COLO829 (cell line): Measurements from ENCODE around the gene LRRC37A3.
"Not testable (repeated sequence)": the region's sequence is repeated elsewhere in the genome, so short reads cannot be mapped to it uniquely, and the experiment has no call there.

Source experiments
- DNase-seq: peaks from one replicate; pipeline ENCODE4 v3.0.0; 2012; ENCODE audit warnings: low spot score

LRRC37A3 gene

DNA sequence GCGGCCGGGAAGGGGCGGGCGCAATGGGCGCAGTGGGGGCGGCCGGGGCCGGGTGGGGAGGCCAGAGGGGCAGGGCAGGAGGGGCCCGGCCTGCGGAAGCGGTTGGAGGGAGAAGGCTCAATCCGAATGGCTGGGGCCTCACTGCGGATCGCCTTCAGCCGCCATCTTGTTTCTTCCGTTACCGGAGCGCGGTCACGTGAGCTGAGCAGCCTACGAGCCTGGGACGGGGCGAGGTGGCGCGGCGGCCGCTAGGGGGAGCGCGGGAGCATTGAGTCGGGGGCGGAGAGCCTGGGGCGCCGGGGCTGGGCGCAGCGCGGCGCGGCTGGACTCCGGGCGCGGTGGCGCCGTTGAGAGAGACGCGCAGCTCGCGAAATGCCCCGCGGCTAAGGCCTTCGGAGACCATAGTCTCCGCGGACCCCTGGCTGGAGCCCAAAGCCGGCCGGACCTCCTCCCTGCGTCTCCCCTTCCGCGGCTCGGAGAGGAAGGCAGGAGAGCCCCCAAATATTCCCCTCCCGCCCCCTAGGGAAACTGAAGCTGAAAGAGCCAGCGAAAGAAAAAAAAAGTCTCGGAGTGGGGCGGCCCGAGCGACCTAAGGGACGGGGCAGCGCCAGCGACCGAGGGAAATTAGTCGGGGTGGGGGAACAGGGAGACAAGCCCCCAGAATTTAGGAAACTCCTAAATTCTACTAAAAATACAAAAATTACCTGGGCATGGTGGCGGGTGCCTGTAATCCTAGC, at the start of gene LRRC37A3:
TSS of gene LRRC37A3 (minus strand) at position 190 of the 737 bp plus-strand sequence. CDS start 22,221 bp downstream, outside the sequence.
- peak; percentile 50 for DNase-seq

DNA sequence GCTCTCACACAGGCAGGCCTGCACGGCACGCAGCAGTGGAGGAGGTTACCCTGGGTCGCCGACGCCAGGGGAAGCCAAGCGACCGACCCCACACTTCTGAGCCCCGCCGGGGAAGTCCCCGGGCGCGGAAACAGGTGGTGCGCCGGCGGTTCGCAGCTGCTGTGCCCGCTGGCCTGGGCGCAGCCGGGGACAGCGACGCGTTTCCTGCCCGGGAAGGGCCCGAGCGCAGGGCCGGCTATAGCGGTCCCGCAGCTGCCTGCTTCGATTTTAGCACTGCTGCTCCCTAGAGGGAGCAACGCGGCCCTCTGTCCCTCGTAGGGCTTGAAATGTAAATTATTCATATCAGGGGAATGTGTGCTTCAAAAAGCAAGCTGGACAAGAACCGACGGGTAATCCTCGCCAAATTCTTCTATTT, 46.6 kb upstream of the LRRC37A3 start:
- not testable (repeated sequence) for DNase-seq

GRCh38 chr17:64965256-64965872, 46.1 kb upstream of the LRRC37A3 start:
- DNase-seq: not testable (repeated sequence)

DNA sequence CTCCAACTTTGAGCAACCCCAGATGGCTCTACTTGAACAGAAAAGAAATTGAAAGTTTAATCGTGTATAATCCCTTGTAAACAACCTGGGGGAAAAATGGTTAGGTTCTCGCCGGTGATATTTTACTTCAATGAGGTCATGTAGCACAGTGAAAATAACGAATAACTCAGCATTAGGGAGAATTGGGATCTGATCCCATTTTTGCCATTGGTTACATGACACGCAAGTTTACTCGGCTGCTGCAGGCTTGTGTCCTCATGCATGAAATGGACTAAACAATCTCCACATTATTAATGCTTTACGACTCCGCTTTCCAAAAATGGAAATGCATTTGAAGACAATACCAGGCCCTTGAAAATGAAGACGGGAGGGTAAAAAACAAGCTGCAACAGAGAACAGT, 45.5 kb upstream of the LRRC37A3 start:
- no peak for DNase-seq

DNA sequence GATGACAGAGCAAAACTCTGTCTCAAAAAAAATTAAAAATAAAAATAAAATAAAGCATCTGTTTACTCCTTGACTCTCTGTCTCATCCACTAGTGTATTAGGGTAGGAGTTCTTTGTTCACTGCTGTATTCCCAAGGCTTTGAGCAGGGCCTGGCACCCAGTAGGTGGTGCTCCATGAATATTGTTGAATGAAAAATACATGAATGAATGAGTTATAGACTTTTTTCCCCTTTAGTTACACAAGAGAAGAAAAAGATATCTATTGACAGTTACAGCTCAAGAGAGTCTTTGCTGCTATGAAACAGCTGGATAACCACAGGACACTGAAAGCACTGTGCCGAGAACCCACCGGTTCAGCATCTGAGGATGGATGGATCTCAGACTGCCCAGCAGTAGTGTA, 44.5 kb upstream of the LRRC37A3 start:
- DNase-seq: not testable (repeated sequence)

DNA sequence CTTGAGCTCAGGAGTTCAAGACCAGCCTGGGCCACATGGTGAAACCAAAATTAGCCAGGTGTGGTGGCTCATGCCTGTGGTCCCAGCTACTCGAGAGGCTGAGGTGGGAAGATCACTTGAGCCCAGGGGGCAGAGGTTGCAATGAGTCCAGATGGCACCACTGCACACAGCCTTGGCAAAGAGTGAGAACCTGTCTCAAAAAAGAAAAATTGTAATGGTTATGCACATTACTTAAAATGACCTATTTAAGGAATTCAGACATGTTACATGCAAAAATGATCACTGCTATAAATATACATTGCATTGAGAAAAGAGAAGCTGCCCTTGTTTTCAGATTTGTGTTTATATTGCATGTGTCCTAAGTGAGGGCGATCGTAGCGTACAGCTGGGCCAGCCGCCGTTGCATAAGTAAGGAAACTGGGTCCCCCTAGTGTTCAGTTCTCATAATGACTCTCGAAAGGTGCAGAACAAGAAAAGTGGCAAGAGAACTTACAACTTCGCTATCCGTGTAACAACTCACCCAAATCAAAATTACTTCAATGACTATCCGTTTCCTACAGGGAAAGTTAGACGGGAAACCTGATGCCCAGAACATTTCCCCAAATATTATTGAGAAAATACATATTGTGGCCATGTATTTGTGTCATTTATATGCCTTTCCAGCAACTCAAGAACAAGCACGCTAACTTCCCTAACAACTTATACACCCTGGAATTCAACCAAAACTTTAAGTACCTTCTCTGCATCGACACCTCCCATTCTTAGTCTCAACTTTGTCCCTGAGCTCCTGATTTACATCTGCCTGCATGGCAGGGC, 42.5 kb upstream of the LRRC37A3 start:
- not testable (repeated sequence) for DNase-seq

DNA sequence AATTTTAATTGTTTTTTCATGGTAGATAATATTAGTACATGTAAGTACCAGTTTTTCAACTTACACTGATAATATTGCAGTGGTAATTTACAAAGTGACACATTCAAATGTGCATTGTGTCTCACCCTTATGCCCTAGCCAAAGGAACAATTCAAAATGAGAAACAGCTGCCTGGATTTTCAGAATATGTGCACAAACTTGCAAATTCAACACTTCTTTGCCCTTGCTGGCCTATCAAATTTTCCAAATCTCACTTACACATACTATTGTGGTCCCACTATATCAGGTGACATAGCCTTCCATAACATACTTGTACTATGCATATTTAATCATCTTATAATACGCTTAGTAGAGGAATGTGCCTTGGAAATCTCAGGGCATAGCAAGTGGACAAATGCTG, 32.6 kb upstream of the LRRC37A3 start:
- no peak for DNase-seq

DNA sequence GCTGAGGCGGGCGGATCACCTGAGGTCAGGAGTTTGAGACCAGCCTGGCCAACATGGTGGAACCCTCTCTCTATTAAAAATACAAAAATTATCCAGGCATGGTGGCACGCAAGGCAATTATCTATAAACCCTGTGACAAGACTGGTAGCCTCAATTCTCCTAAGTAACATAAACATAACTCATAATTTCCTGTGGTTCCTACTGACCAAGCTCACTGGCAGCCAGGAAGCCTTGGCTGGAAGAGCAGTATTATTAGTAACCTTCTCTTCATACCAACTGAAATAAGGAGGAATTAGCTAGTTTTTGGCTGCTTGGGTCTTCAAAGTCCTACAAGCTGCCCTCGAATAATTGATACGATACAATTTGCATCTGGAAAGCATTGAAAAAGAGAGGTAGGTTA, 31.6 kb upstream of the LRRC37A3 start:
- no peak for DNase-seq

DNA sequence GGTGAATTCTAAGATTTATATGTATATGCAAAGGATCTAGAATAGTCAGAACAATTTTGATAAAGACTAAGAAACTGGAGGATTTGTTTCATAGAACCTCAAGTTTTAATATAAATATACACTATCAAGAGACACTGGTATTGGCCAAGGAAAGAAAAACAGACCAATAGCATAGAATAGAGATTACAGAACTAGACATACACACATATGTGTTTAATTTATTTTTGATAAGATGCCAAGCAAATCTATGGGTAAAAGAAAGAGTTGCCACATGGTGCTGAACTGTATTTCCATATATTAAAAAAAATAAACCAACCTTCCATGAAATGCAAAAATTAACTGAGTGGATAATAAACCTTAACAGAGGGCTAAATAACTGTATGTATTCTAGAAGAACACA, 27.9 kb upstream of the LRRC37A3 start:
- DNase-seq: no peak

DNA sequence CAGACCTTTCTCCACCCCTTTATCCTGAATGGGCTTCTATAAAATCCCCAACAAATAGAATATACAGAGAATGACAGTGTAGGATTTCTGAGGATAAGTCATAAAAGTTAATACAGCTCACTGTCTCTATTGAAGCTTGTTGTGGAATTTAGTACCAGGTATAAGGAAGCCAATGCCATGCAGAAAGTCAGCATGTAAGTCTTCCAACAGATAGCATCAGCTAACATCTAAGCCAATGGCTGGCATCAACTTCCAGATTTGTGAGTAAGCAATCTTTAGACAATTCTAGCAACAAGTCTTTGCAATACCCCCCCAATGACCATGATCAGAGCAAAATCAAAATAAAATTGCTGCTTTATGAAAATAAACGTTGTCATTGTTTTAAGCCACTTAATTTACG, 22.5 kb upstream of the LRRC37A3 start:
- DNase-seq: no peak

DNA sequence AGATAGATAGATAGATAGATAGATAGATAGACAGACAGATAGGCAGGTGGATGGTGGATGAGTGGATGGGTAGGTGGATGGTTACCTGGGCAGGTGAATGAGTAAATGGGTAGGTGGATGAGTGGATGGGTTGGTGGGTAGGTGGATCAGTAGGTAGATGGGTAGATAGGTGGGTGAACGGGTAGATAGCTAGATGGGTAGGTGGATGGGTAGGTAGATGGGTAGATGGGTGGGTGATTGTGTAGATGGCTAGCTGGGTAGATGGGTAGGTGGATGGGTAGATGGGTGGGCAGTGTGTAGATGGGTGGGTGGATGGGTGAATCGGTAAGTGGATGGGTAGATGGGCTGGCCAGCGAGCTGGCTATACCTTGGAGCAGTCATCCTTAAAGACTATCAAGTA, 21.8 kb upstream of the LRRC37A3 start:
- no peak for DNase-seq

- DNase-seq: no peak
These were observed 20.8 kb upstream of the LRRC37A3 start for GRCh38 chr17:64940055-64940454.

DNA sequence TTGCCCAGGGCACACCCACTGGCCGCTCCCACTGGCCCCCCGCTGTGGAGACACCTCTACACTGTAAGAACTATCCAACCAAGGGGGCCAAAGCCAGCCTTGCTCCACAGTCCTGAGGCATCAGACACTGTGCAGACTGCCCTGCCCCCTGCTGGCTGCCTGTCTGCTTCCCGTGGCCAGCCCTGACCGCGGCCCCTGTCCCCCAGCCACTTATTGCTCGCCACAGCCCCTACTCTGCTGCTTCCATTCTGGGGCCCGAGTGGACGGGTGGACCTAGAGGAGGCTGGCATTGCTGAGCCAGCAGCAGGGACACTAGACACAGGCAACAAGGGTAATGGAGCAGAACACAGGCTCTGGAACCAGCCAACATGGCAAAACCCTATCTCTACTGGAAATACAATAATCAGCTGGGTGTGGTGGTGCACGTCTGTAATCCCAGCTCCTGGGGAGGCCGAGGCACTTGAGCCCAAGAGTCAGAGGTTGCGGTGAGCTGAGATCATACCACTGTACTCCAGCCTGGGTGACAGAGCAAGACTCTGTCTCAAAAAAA, 19.7 kb upstream of the LRRC37A3 start:
- DNase-seq: no peak

- no peak for DNase-seq
These were observed 19.0 kb upstream of the LRRC37A3 start for GRCh38 chr17:64938290-64938689.

- DNase-seq: no peak
These were observed 16.8 kb upstream of the LRRC37A3 start for GRCh38 chr17:64936117-64936516.

- not testable (repeated sequence) for DNase-seq
These were observed 15.1 kb upstream of the LRRC37A3 start for GRCh38 chr17:64934284-64934778.

DNA sequence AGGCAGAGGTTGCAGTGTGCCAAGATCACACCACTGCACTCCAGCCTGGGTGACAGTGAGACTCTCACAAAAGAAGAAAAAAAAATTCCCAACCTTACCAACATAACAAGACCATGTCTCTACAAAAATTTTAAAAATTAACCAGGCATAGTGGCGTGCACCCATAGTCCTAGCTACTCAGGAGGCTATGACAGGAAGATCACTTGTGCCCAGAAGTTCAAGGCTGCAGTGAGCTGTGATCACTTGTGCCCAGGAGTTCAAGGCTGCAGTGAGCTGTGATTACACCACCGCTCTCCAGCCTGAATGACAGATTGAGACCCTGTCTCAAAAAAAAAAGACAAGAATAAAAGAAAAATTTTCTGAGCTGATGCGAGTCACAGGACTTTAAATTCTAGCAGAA, 13.6 kb upstream of the LRRC37A3 start:
- DNase-seq: not testable (repeated sequence)

- DNase-seq: not testable (repeated sequence)
These were observed 11.1 kb upstream of the LRRC37A3 start for GRCh38 chr17:64930374-64930773.

GRCh38 chr17:64929419-64930209, 10.3 kb upstream of the LRRC37A3 start:
- DNase-seq: not testable (repeated sequence)

- DNase-seq: not testable (repeated sequence)
These were observed 9.4 kb upstream of the LRRC37A3 start for GRCh38 chr17:64928701-64929100.

DNA sequence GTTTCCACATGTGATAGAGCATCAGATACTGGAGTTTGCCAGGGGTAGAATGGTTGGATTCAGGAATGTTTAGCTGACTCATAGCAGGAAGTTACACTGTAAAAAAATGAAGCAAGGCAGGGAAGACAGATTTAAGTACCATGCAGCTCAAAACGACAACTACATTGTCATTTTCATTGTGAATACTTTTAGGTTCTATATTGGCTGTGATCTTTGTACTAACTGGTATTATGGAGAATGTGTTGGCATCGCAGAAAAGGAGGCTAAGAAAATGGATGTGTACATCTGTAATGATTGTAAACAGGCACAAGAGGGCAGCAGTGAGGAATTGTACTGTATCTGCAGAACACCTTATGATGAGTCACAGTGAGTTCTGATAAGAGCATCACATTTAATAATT, 8.2 kb upstream of the LRRC37A3 start:
- not testable (repeated sequence) for DNase-seq
